ENCODE data around the gene KMO. TPM values are rescaled to one million over a fixed set of nuclear protein-coding genes. Genes with fewer than 3 reads are reported as not detected.

KMO gene
- total and polyA plus RNA-seq, 2 of the 4 experiments (the other 2 are of a cell fraction), result not detected

- in situ Hi-C loops (cut with MboI; ENCODE audit: low sequenced_read_pairs), result no loop called here
- WGBS, 2 experiments (ENCODE audit: extremely low coverage in 2 of 2, insufficient read length in 1 of 2), result no CpG with 5 or more reads among the region's 4 CpGs
Observed at GRCh38 chr1:241560146-241560848, 28.1 kb downstream of the KMO start.

More at GRCh38 chr1:241560146-241560848, 28.1 kb downstream of the KMO start:
- Histone ChIP-seq H2AK5ac (ENCODE audit: low read depth, low read length) (no peak overlapping the region), H3K23ac (ENCODE audit: low read depth, low read length) (no peak overlapping the region), H4K8ac (ENCODE audit: low read depth in 2 of 2, low read length in 2 of 2) (no peak overlapping the region), H3K14ac (replicated peaks; ENCODE audit: low read depth, low read length) (no peak overlapping the region), H2AFZ (replicated peaks; ENCODE audit: low read length, poor library complexity) (no peak overlapping the region), H4K20me1 (ENCODE audit: insufficient read depth, low read length) (no peaks in the 10 kb centered on the region), H4K91ac (ENCODE audit: insufficient read depth, low read depth, low read length) (no peak overlapping the region), H2BK5ac (ENCODE audit: low read depth, low read length, poor library complexity, severe bottlenecking) (no peak overlapping the region), H3K36me3 (ENCODE audit: control insufficient read depth, insufficient read depth, low read length) (no peaks in the 10 kb centered on the region), H3K4ac (ENCODE audit: low read depth, low read length) (no peak overlapping the region), H2BK120ac (ENCODE audit: low read depth, low read length) (no peak overlapping the region), H3K9me3 (ENCODE audit: control insufficient read depth, insufficient read depth, low read length) (no peaks in the 10 kb centered on the region), H3K9ac (ENCODE audit: low read depth, low read length) (no peak overlapping the region), H3K27me3 (ENCODE audit: control insufficient read depth, insufficient read depth, low read length) (no peaks in the 10 kb centered on the region; the same call in 1 of the 2 replicates), H3K56ac (ENCODE audit: extremely low read depth, insufficient read depth, low read length) (no peak overlapping the region), H3K18ac (ENCODE audit: low read depth, low read length) (no peak overlapping the region), H2BK20ac (ENCODE audit: low read depth, low read length) (no peak overlapping the region), H2BK15ac (ENCODE audit: low read depth, low read length) (no peak overlapping the region), H3K79me1 (ENCODE audit: low read depth in 1 of 2, low read length in 2 of 2) (no peaks in the 10 kb centered on the region), H3K27ac (ENCODE audit: insufficient read depth, low read length) (no peak overlapping the region), H3K4me2 (ENCODE audit: low read depth, low read length) (no peak overlapping the region), H3K9me1 (ENCODE audit: insufficient read depth, low read length) (no peaks in the 10 kb centered on the region), H3K4me1 (ENCODE audit: control insufficient read depth, insufficient read depth, low read length) (no peaks in the 10 kb centered on the region), H4K5ac (ENCODE audit: low read depth, low read length) (no peak overlapping the region), H2AK9ac (replicated peaks; ENCODE audit: low read depth, low read length, poor library complexity) (no peak overlapping the region), H3K4me3 (ENCODE audit: insufficient read depth, low read depth, low read length) (no peak overlapping the region)
- POLR2A ChIA-PET (ENCODE audit: unreplicated experiment), result no interaction called here
- intact Hi-C loops (cut with micrococcal nuclease) (no loop called here), dilution Hi-C loops (cut with HindIII; ENCODE audit: low sequenced_read_pairs, unreplicated experiment) (no loop called here)
- TF ChIP-seq MXI1 (IDR thresholded peaks at IDR 0.05; ENCODE audit: borderline replicate concordance, low read depth, low read length) (no peak), POLR2A (IDR thresholded peaks at IDR 0.05; ENCODE audit: low read depth, low read length) (no peak), RFX5 (IDR thresholded peaks at IDR 0.05; ENCODE audit: low read depth, low read length) (no peak), CHD1 (IDR thresholded peaks at IDR 0.05; ENCODE audit: low read depth, low read length) (no peak), BHLHE40 (IDR thresholded peaks at IDR 0.05; ENCODE audit: low read depth, low read length) (no peak)
- no peak for DNase-seq
- BruUV-seq (replicated peaks), result no TSS peak
- CTCF ChIA-PET, result interaction anchor here (1.2 kb wide), 1 partner anchor 30 kb away, joined by 3 read pairs; no protein-coding TSS in a partner anchor
- ATAC-seq (ENCODE audit: low read depth), result no peak

Measured in IMR-90 (cell line).